Loucy (cell line): ENCODE measurements around the gene TCOF1.
"Not testable (repeated sequence)": the region's sequence is repeated elsewhere in the genome, so short reads cannot be mapped to it uniquely, and the experiment has no call there.

Experiments
- H2AFZ ChIP-seq: fragments of 200-600 bp; sonication (generic); 2 replicates; pipeline ENCODE4 v1.6.0; 2016; ENCODE audit warnings: antibody characterized with exemption, mild to moderate bottlenecking, low read length, moderate library complexity
- H3F3A ChIP-seq: fragments of 200-600 bp; 2 replicates; pipeline ENCODE4 v1.6.0; 2016; ENCODE audit warnings: antibody characterized with exemption, low read depth, mild to moderate bottlenecking
- H3K27me3 ChIP-seq: fragments of 200-600 bp; sonication (generic); 2 replicates; pipeline ENCODE4 v1.6.1; 2014; ENCODE audit warnings: low read length, mild to moderate bottlenecking; ENCODE audit not compliant: insufficient read depth, poor library complexity, severe bottlenecking
- H3K36me3 ChIP-seq: fragments of 200-600 bp; sonication (generic); 2 replicates; pipeline ENCODE4 v1.6.1; 2016; ENCODE audit warnings: low read length; ENCODE audit not compliant: insufficient read depth
- H3K4me1 ChIP-seq: fragments of 200-600 bp; sonication (generic); 2 replicates; pipeline ENCODE4 v1.5.1; 2014; ENCODE audit warnings: low read length, mild to moderate bottlenecking; ENCODE audit not compliant: insufficient read depth, poor library complexity, severe bottlenecking
- H3K4me2 ChIP-seq: fragments of 200-600 bp; sonication (generic); 2 replicates; pipeline ENCODE4 v1.6.0; 2014; ENCODE audit warnings: antibody characterized with exemption, low read length, low read depth, mild to moderate bottlenecking; ENCODE audit not compliant: poor library complexity, severe bottlenecking
- H3K4me3 ChIP-seq: fragments of 200-600 bp; sonication (generic); 2 replicates; pipeline ENCODE4 v1.5.1; 2014; ENCODE audit warnings: low read length, mild to moderate bottlenecking, mixed read lengths; ENCODE audit not compliant: poor library complexity, severe bottlenecking
- H3K79me2 ChIP-seq: fragments of 200-600 bp; sonication (generic); 2 replicates; pipeline ENCODE4 v1.6.1; 2014; ENCODE audit warnings: low read length; ENCODE audit not compliant: insufficient read depth
- H3K9ac ChIP-seq: fragments of 200-600 bp; sonication (generic); 2 replicates; pipeline ENCODE4 v1.6.0; 2014; ENCODE audit warnings: mild to moderate bottlenecking, low read depth, low read length, moderate library complexity; ENCODE audit not compliant: poor library complexity, severe bottlenecking
- H3K9me2 ChIP-seq: fragments of 200-600 bp; sonication (generic); replicated peaks from 2 replicates; pipeline ENCODE4 v1.6.1; 2016; ENCODE audit warnings: low read depth, low read length, mixed read lengths
- H3K9me3 ChIP-seq: fragments of 200-600 bp; sonication (generic); 2 replicates; pipeline ENCODE4 v1.6.1; 2014; ENCODE audit warnings: mild to moderate bottlenecking, antibody characterized with exemption, low read length, low read depth; ENCODE audit not compliant: insufficient read depth
- H4K20me1 ChIP-seq: fragments of 200-600 bp; sonication (generic); 2 replicates; pipeline ENCODE4 v1.6.0; 2014; ENCODE audit warnings: antibody characterized with exemption, low read length, mild to moderate bottlenecking; ENCODE audit not compliant: insufficient read depth, poor library complexity, severe bottlenecking
- EZH2phosphoT487 ChIP-seq: fragments of 200-600 bp; IDR thresholded peaks from 2 replicates; pipeline ENCODE4 v1.6.1; 2018; ENCODE audit warnings: antibody characterized with exemption, mild to moderate bottlenecking, moderate library complexity, borderline replicate concordance
- TF ChIP-seq, protein P1 (sequence below): fragments of 200-600 bp; sonication (generic); conservative IDR thresholded peaks from 2 replicates; pipeline ENCODE4 v1.5.1; 2014; ENCODE audit warnings: mild to moderate bottlenecking, antibody characterized with exemption, low read length

TCOF1 gene

DNA sequence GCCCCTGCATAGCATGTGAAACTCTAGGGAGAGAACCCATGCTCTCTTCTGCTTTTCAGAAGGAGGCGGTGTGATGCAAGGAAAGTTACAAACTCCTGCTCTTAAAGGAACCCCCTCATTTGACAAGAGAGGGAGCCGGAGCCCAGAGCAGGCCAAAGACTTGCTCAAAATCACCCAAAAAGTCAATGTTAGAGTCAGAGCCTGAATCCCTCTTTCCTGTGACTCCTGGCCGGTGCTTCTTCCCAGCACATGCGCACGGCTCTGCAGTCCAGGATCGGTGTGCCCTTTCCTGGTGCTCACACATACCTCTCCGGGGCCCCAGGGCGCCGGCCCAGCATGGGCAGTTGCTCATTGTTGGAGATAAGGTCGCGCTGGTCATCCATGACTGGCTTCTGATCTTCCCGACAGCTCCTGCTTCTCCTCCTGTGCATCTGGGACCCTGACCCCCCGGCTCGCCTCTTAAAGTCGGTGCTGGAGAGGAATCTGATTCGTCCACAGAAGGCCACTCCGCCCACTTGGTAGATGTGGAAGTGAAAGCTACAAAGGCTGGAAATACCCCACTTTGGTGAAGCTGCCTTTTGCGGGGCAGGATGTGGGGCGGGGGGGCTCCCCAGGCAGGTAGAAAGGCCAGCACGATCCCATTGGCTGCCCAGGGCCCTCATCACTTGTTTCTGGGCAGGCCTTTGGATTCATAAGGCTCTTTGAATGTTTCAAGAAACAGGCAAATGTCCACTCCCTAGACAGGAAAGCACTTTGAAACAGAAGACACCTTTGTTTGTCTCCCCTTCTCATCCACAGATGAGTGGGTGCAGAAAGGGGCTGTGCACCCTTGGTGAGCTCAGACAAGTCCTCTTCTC is 55.0 kb downstream of the TCOF1 start, which contains the start of gene CD74:
CD74 (minus strand) TSS at position 592 of the 857 bp plus-strand sequence; CDS start at position 431, 161 bp downstream.
- Histone ChIP-seq H3K4me2 (no peak within 1 kb of the TSS), H2AFZ (no peak within 1 kb of the TSS), H3K4me1 (peaks cover 5% of the 10 kb centered on the region), H3K9me3 (no peaks in the 10 kb centered on the region), H3K9ac (no peak within 1 kb of the TSS), H3K9me2 (no peaks in the 10 kb centered on the region), H3K79me2 (no peaks in the 10 kb centered on the region), H3F3A (no peaks in the 10 kb centered on the region), H3K27me3 (no peaks in the 10 kb centered on the region), H4K20me1 (no peaks in the 10 kb centered on the region), H3K4me3 (no peak within 1 kb of the TSS), H3K36me3 (no peaks in the 10 kb centered on the region)
- TF ChIP-seq, protein P1, sequence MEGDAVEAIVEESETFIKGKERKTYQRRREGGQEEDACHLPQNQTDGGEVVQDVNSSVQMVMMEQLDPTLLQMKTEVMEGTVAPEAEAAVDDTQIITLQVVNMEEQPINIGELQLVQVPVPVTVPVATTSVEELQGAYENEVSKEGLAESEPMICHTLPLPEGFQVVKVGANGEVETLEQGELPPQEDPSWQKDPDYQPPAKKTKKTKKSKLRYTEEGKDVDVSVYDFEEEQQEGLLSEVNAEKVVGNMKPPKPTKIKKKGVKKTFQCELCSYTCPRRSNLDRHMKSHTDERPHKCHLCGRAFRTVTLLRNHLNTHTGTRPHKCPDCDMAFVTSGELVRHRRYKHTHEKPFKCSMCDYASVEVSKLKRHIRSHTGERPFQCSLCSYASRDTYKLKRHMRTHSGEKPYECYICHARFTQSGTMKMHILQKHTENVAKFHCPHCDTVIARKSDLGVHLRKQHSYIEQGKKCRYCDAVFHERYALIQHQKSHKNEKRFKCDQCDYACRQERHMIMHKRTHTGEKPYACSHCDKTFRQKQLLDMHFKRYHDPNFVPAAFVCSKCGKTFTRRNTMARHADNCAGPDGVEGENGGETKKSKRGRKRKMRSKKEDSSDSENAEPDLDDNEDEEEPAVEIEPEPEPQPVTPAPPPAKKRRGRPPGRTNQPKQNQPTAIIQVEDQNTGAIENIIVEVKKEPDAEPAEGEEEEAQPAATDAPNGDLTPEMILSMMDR = no peak
- no peak for TF ChIP-seq EZH2phosphoT487

DNA sequence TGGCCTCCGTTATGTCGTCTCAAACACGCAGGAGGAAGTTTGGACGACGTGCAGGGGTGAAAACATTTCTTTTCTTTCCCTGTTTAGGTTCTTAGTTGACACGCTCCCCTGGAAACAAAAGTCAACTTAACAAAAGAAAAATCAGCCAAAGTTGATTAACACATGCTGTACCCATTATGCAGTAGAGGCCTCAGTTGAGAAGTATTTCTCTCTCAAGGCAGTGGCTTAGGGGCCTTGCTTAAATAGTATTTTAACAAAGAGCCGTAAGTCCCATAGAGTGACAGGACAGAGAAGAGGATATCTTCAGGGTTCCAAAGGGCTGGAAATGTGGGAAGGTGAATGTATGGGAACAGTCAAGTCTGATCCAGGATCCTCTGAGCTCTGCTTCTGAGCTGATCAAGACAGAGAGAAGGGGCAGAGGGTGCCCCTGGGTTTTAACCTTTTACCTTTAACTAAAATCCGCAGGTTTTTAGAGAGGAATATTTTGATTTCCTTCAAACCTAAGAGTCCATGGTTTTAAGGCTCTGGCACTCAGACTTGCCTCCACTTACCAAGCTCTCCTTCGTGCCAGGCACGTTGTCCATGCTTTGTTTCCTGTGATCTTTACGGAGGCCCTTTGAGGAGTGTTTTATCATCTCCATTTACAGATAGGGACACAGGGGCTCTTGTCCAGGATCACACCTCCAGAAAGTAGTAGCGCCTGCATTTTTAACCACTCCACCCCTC is 55.8 kb downstream of the TCOF1 start:
- H2AFZ ChIP-seq = no peak overlapping the region
- no peaks in the 10 kb centered on the region for H3K27me3 ChIP-seq
- H3K9me3 ChIP-seq = no peaks in the 10 kb centered on the region
- H3K4me2 ChIP-seq = no peak overlapping the region
- no peaks in the 10 kb centered on the region for H4K20me1 ChIP-seq
- H3K4me3 ChIP-seq = no peak overlapping the region
- TF ChIP-seq EZH2phosphoT487 = no peak
- TF ChIP-seq, protein P1 = no peak
- H3K36me3 ChIP-seq = no peaks in the 10 kb centered on the region
- H3K9ac ChIP-seq = no peak overlapping the region
- no peaks in the 10 kb centered on the region for H3K9me2 ChIP-seq
- no peaks in the 10 kb centered on the region for H3F3A ChIP-seq
- no peaks in the 10 kb centered on the region for H3K79me2 ChIP-seq
- H3K4me1 ChIP-seq = peaks cover 5% of the 10 kb centered on the region

DNA sequence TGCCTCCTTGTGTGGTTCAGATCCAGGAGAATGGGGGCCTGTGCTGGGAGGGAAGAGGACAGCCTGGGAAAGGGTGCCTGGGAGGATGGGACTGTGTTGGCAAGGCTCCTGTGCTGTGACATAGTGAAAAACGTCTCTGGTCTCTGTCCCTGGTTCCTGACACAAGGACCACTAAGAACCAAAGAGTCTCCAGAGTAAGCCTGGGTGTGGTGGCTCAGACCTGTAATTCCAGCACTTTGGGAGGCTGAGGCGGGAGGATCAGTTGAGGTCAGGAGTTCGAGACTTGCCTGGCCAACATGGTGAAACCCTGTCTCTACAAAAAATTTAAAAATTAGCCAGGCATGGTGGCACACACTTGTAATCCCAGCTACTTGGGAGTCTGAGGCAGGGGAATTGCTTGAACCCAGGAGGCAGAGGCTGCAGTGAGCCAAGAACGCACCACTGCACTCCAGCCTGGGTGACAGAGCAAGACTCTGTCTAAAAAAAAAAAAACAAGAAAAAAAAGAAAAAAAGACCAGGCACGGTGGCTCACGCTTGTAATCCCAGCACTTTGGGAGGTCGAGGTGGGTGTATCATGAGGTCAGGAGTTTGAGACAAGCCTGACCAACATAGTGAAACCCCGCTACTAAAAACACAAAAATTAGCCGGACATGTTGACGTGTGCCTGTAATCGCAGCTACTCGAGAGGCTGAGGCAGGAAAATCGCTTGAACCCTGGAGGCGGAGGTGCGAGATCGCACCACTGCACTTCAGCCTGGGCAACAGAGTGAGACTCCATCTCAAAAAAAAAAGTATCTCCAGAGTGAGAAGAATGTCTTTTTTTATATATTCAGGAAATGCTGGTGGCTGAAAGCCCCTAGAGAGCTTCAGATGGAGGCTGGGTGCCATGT is 56.6 kb downstream of the TCOF1 start:
- not testable (repeated sequence) for H3K4me2 ChIP-seq, H3K4me1 ChIP-seq, H3K4me3 ChIP-seq, H3K9me3 ChIP-seq, H3K36me3 ChIP-seq, H2AFZ ChIP-seq, H3F3A ChIP-seq, H3K9me2 ChIP-seq, H3K9ac ChIP-seq, H3K27me3 ChIP-seq, H3K79me2 ChIP-seq, H4K20me1 ChIP-seq
